Neutrophil (primary cell): Measurements from ENCODE around the gene PSMA5.
A peak's percentile ranks its signal among the peaks of the same experiment; 100 is the strongest.
"Not testable (repeated sequence)": the region's sequence is repeated elsewhere in the genome, so short reads cannot be mapped to it uniquely, and the experiment has no call there.

Source experiments
- H3K27ac ChIP-seq: fragments of 200-600 bp; sonication (generic); 2 replicates; pipeline ENCODE4 v1.5.1; 2016; ENCODE audit warnings: mild to moderate bottlenecking, moderate library complexity
- H3K27me3 ChIP-seq: fragments of 200-600 bp; sonication (generic); 2 replicates; pipeline ENCODE4 v1.6.0; 2016; ENCODE audit warnings: mild to moderate bottlenecking
- H3K36me3 ChIP-seq: fragments of 200-600 bp; sonication (generic); 2 replicates; pipeline ENCODE4 v1.5.1; 2017
- H3K4me1 ChIP-seq, 2 experiments: fragments of 200-600 bp in 1 of 2; sonication (generic) in 1 of 2; 1 replicate in 1 of 2; 2 replicates in 1 of 2; pipeline versions ENCODE4 v1.5.1 to v1.6.1; 2013 to 2016; ENCODE audit warnings: low read depth in 1 of 2, low read length in 1 of 2, mild to moderate bottlenecking in 1 of 2, moderate library complexity in 1 of 2; ENCODE audit not compliant: control insufficient read depth in 1 of 2, insufficient read depth in 1 of 2
- H3K4me3 ChIP-seq, 2 experiments: fragments of 200-600 bp in 1 of 2; sonication (generic) in 1 of 2; 1 replicate in 1 of 2; 2 replicates in 1 of 2; pipeline ENCODE4 v1.5.1; 2013 to 2016; ENCODE audit warnings: low read depth in 1 of 2, low read length in 1 of 2, mild to moderate bottlenecking in 1 of 2, moderate library complexity in 1 of 2
- H3K9me3 ChIP-seq: fragments of 200-600 bp; sonication (generic); 2 replicates; pipeline ENCODE4 v1.5.1; 2016
- CTCF ChIP-seq: fragments of 200-600 bp; sonication (generic); IDR thresholded peaks from 2 replicates; pipeline ENCODE4 v1.5.1; 2016; ENCODE audit warnings: antibody characterized with exemption

PSMA5 gene

GRCh38 chr1:109466125-109466451 lies 39.8 kb upstream of the PSMA5 start:
- H3K27me3 ChIP-seq: peaks cover 100% of the 10 kb centered on the region
- TF ChIP-seq CTCF: no peak
- no peaks in the 10 kb centered on the region for H3K9me3 ChIP-seq
- no peak overlapping the region for H3K27ac ChIP-seq
- no peaks in the 10 kb centered on the region for H3K36me3 ChIP-seq
- H3K4me3 ChIP-seq: peak overlapping the region in 1 of 2 experiments; percentile 38
- peaks cover 5 to 11% of the 10 kb centered on the region in 2 experiments for H3K4me1 ChIP-seq

- H3K9me3 ChIP-seq: no peaks in the 10 kb centered on the region
- TF ChIP-seq CTCF: no peak
- no peaks in the 10 kb centered on the region for H3K36me3 ChIP-seq
- no peaks in the 10 kb centered on the region for H3K4me1 ChIP-seq
- H3K4me3 ChIP-seq: no peak overlapping the region
- H3K27me3 ChIP-seq: peaks cover 95% of the 10 kb centered on the region
- no peak overlapping the region for H3K27ac ChIP-seq
Measured at GRCh38 chr1:109457819-109458218, 31.6 kb upstream of the PSMA5 start.

DNA sequence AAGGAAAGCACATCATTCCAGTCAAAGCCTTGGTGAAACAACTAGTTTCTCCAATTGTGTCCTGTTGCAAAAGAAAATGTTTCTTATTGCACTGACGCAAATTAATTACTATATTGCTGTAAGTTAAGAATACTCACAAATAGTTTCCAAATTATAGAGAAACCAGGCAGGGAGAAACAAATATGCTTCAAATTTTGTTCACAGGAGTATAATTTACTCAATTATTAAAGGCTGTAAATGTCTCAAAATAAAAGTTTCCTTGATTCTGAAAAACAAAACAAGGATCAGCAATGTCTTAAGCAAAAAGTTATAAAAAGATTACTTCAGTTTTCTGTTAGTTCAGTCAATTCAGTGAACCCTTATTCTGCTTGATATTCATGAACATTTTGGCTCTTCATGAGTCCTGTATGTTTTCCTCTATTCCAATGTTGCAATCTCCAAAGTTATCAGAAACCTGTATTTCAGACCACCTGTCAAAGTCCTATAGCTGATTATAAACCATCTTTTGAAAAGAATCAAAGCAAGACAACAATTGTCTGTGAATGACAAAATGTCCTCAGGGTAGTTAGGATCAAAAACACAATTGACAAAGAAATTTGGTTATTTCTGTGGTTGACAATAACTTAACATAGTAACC lies 28.4 kb upstream of the PSMA5 start:
- no peak overlapping the region for H3K4me3 ChIP-seq
- TF ChIP-seq CTCF: no peak
- H3K27me3 ChIP-seq: peaks cover 95% of the 10 kb centered on the region
- no peaks in the 10 kb centered on the region for H3K4me1 ChIP-seq
- no peak overlapping the region for H3K27ac ChIP-seq
- H3K36me3 ChIP-seq: no peaks in the 10 kb centered on the region
- no peaks in the 10 kb centered on the region for H3K9me3 ChIP-seq

DNA sequence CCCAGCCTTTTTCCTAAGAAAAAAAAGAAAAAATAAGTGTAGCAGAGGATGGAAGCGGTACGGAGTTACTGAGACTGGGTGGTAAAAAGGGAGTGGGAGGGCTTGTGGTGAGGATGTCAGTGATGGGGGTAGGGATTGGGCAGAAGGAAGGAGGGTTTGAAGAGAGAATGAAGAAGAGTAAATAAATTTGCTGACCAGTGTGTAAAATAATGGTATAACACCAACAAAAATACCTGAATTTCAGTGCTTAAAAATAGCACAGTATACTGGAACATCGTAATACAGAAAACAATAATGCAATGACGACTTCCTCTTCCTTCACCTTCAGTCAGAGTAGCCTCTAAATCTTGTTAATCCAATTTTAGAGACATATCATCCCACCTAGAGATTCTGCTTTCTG lies 21.3 kb upstream of the PSMA5 start:
- TF ChIP-seq CTCF: no peak
- no peaks in the 10 kb centered on the region for H3K4me1 ChIP-seq

GRCh38 chr1:109445949-109446695 lies 19.9 kb upstream of the PSMA5 start:
- H3K4me3 ChIP-seq, H3K9me3 ChIP-seq, H3K27ac ChIP-seq, H3K4me1 ChIP-seq, H3K36me3 ChIP-seq: not testable (repeated sequence)
- peaks cover 99% of the 10 kb centered on the region for H3K27me3 ChIP-seq

More for the DNA sequence above, 21.3 kb upstream of the PSMA5 start:
- Histone ChIP-seq H3K27ac (no peak overlapping the region), H3K9me3 (no peaks in the 10 kb centered on the region), H3K36me3 (no peaks in the 10 kb centered on the region), H3K4me3 (no peak overlapping the region), H3K27me3 (peaks cover 99% of the 10 kb centered on the region)

DNA sequence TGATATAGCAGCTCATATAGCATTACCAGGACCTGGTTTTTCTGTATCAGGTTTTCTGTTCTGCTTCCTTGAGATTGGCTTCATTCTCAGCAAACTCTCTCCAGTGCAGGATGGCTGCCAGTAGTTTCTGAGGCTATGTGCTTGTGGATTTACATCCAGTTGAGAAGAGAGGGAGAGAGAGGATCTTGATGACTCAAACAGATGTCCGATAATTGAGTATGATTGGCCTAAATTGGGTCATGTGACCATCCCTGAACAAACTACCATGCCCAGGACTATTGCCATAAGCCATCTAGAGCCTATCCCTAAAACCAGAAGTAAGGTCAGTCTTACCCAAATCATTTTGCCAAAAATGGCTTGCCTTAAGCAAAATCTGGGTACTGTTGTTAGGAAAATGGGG lies 18.1 kb upstream of the PSMA5 start:
- H3K27ac ChIP-seq: no peak overlapping the region
- H3K9me3 ChIP-seq: no peaks in the 10 kb centered on the region
- no peak overlapping the region for H3K4me3 ChIP-seq
- no peak for TF ChIP-seq CTCF
- peaks cover 99% of the 10 kb centered on the region for H3K27me3 ChIP-seq
- H3K4me1 ChIP-seq: no peaks in the 10 kb centered on the region
- no peaks in the 10 kb centered on the region for H3K36me3 ChIP-seq
